Keratinocyte (primary cell): Measurements from ENCODE around the gene SPPL2B. TPM values are rescaled to one million over a fixed set of nuclear protein-coding genes. Genes with fewer than 3 reads are reported as not detected.

ENCODE experiments used
- DNase-seq: peaks from one replicate; pipeline ENCODE4 v3.0.0-alpha.2; 2011; ENCODE audit warnings: low read depth, missing footprints, low spot score
- FAIRE-seq: peaks from 2 replicates; lab custom pipeline; 2011; peaks lifted over from hg19 to GRCh38; lab: Jason Lieb, UNC
- H2AFZ ChIP-seq: 2 replicates; pipeline ENCODE4 v1.6.0; 2012; ENCODE audit warnings: low read length, control low read depth, inconsistent platforms; ENCODE audit not compliant: control insufficient read depth
- H3K27ac ChIP-seq: 2 replicates; pipeline ENCODE4 v1.5.1; 2011; ENCODE audit warnings: low read length; ENCODE audit not compliant: control insufficient read depth, insufficient read depth
- H3K27me3 ChIP-seq: 3 replicates; pipeline ENCODE4 v1.6.0; 2011; ENCODE audit warnings: low read length; ENCODE audit not compliant: control insufficient read depth, insufficient read depth; ENCODE audit errors: extremely low read depth
- H3K36me3 ChIP-seq, 2 experiments: 2 replicates in 1 of 2; 3 replicates in 1 of 2; pipeline ENCODE4 v1.5.1; 2011; ENCODE audit warnings: low read length in 2 of 2, mild to moderate bottlenecking in 1 of 2; ENCODE audit not compliant: control insufficient read depth in 2 of 2, insufficient read depth in 2 of 2; ENCODE audit errors: extremely low read depth in 1 of 2
- H3K4me1 ChIP-seq: 3 replicates; pipeline ENCODE4 v1.5.1; 2011; ENCODE audit warnings: low read length; ENCODE audit not compliant: control insufficient read depth, insufficient read depth; ENCODE audit errors: extremely low read depth
- H3K4me2 ChIP-seq: 3 replicates; pipeline ENCODE4 v1.6.0; 2011; ENCODE audit warnings: low read depth, low read length; ENCODE audit not compliant: control insufficient read depth, insufficient read depth; ENCODE audit errors: extremely low read depth
- H3K4me3 ChIP-seq, 3 experiments: fragments of 200-600 bp in 1 of 3; sonication (generic) in 1 of 3; 2 replicates in 2 of 3; 3 replicates in 1 of 3; pipeline ENCODE4 v1.5.1; 2011 to 2016; ENCODE audit warnings: low read length in 3 of 3, mild to moderate bottlenecking in 3 of 3, control low read depth in 2 of 3, inconsistent platforms in 1 of 3, low read depth in 1 of 3, mixed read lengths in 1 of 3, mixed run types in 1 of 3, moderate library complexity in 1 of 3; ENCODE audit not compliant: control insufficient read depth in 2 of 3, insufficient read depth in 2 of 3; ENCODE audit errors: extremely low read depth in 1 of 3
- H3K79me2 ChIP-seq: 2 replicates; pipeline ENCODE4 v1.6.0; 2012; ENCODE audit warnings: low read length; ENCODE audit not compliant: control insufficient read depth, insufficient read depth
- H3K9ac ChIP-seq: 3 replicates; pipeline ENCODE4 v1.6.0; 2011; ENCODE audit warnings: low read length; ENCODE audit not compliant: control insufficient read depth, insufficient read depth; ENCODE audit errors: extremely low read depth
- H3K9me1 ChIP-seq: 3 replicates; pipeline ENCODE4 v1.6.0; 2011; ENCODE audit warnings: low read length; ENCODE audit not compliant: control insufficient read depth, insufficient read depth; ENCODE audit errors: extremely low read depth
- H3K9me3 ChIP-seq: 2 replicates; pipeline ENCODE4 v1.5.1; 2012; ENCODE audit warnings: low read depth, low read length; ENCODE audit not compliant: control insufficient read depth
- H4K20me1 ChIP-seq: 3 replicates; pipeline ENCODE4 v1.6.0; 2011; ENCODE audit warnings: low read length; ENCODE audit not compliant: control insufficient read depth, insufficient read depth; ENCODE audit errors: extremely low read depth
- CTCF ChIP-seq, 3 experiments: IDR thresholded peaks in 1 of 3; conservative IDR thresholded peaks in 1 of 3; optimal IDR thresholded peaks in 1 of 3; 2 replicates in 2 of 3; 3 replicates in 1 of 3; pipeline versions ENCODE3 to v1.5.1; 2011; ENCODE audit warnings: low read length in 3 of 3, mild to moderate bottlenecking in 3 of 3, moderate library complexity in 2 of 3, control low read depth in 1 of 3, inconsistent platforms in 1 of 3; ENCODE audit not compliant: insufficient read depth in 2 of 3; ENCODE audit errors: extremely low read depth in 1 of 3
- EZH2 ChIP-seq: IDR thresholded peaks from one replicate; pipeline ENCODE4 v1.6.1; 2012; ENCODE audit warnings: inconsistent platforms, mild to moderate bottlenecking, low read length, moderate library complexity
- dilution Hi-C: fragments of 300-500 bp; cut with MboI; formaldehyde crosslinking; loops from one replicate; pipeline ENCODE4 v1.7.0; 2020; ENCODE audit warnings: low sequenced_read_pairs; ENCODE audit not compliant: extremely low pct_ligation_motif_present
- polyA plus RNA-seq, 5 experiments: library from polyadenylated mRNA; depleted of rRNA in 3 of 5; stranded (reverse) in 3 of 5; stranded (forward) in 1 of 5; unstranded in 1 of 5; fragments of >200 nt; gene quantifications; 1 replicate in 1 of 5; 2 replicates in 3 of 5; 3 replicates in 1 of 5; pipeline versions ENCODE4 v1.2.1 to v1.2.3, GENCODE V29; 2011 to 2012; ENCODE audit warnings: missing spikeins in 2 of 5, low read depth in 1 of 5, low replicate concordance in 1 of 5

Gene SPPL2B
- polyA plus RNA-seq, 1 donor (not counting 4 experiments of a cell fraction or from before 2014, with no cell fraction given), result 9.3 TPM

GRCh38 chr19:2286402-2287140 lies 41.9 kb upstream of the SPPL2B start:
- Histone ChIP-seq H3K27me3 (peaks cover 40% of the 10 kb centered on the region), H3K9ac (no peak overlapping the region), H3K27ac (no peak overlapping the region), H3K4me2 (no peak overlapping the region), H3K36me3 (no peaks in the 10 kb centered on the region), H4K20me1 (no peaks in the 10 kb centered on the region), H3K79me2 (no peaks in the 10 kb centered on the region), H3K9me1 (no peaks in the 10 kb centered on the region), H3K9me3 (no peaks in the 10 kb centered on the region), H3K4me3 (no peak overlapping the region), H3K4me1 (no peaks in the 10 kb centered on the region), H2AFZ (no peak overlapping the region)
- dilution Hi-C loops, result no loop called here
- FAIRE-seq, result no peak
- DNase-seq, result no peak
- TF ChIP-seq CTCF (optimal IDR thresholded peaks at IDR 0.05 in 1 of 3, IDR thresholded peaks at IDR 0.05 in 1 of 3, conservative IDR thresholded peaks at IDR 0.05 in 1 of 3; ENCODE audit: extremely low read depth in 1 of 3, insufficient read depth in 2 of 3, low read length in 3 of 3) (no peak), EZH2 (no peak)

GRCh38 chr19:2287585-2288337 lies 40.7 kb upstream of the SPPL2B start:
- dilution Hi-C loops, result no loop called here
- no peaks in the 10 kb centered on the region for H3K4me1 ChIP-seq
- no peak overlapping the region for H3K4me3 ChIP-seq
- H3K9me1 ChIP-seq, result no peaks in the 10 kb centered on the region
- H4K20me1 ChIP-seq, result no peaks in the 10 kb centered on the region
- H3K4me2 ChIP-seq, result no peak overlapping the region
- no peak overlapping the region for H3K27ac ChIP-seq
- peaks cover 49% of the 10 kb centered on the region for H3K27me3 ChIP-seq
- no peak overlapping the region for H3K9ac ChIP-seq
- FAIRE-seq (no peak), DNase-seq (no peak)
- no peak overlapping the region for H2AFZ ChIP-seq
- H3K36me3 ChIP-seq, result no peaks in the 10 kb centered on the region
- no peaks in the 10 kb centered on the region for H3K79me2 ChIP-seq
- no peaks in the 10 kb centered on the region for H3K9me3 ChIP-seq
- TF ChIP-seq EZH2 (no peak), CTCF (optimal IDR thresholded peaks at IDR 0.05 in 1 of 3, IDR thresholded peaks at IDR 0.05 in 1 of 3, conservative IDR thresholded peaks at IDR 0.05 in 1 of 3; ENCODE audit: extremely low read depth in 1 of 3, insufficient read depth in 2 of 3, low read length in 3 of 3) (no peak)
